Transverse colon (tissue), 4 donors: Measurements from ENCODE around the gene NCBP3. TPM values are rescaled to one million over a fixed set of nuclear protein-coding genes. Genes with fewer than 3 reads are reported as not detected.

Source experiments
- DNase-seq: peaks from one replicate; pipeline ENCODE4 v3.0.0-alpha.2; 2019
- H3K27ac ChIP-seq, 4 donors: fragments of 200-600 bp; sonication (generic); 2 replicates each; pipeline ENCODE4 v1.5.1; 2016 to 2018; ENCODE audit warnings: inconsistent platforms in 4 of 4
- H3K27me3 ChIP-seq: fragments of 200-600 bp; sonication (generic); 2 replicates; pipeline ENCODE4 v1.5.1; 2017; ENCODE audit warnings: inconsistent platforms
- H3K36me3 ChIP-seq, 4 donors: fragments of 200-600 bp; sonication (generic); 2 replicates each; pipeline ENCODE4 v1.5.1; 2017 to 2019; ENCODE audit warnings: inconsistent platforms in 4 of 4
- H3K4me1 ChIP-seq, 4 donors: fragments of 200-600 bp; sonication (generic); 2 replicates each; pipeline ENCODE4 v1.5.1; 2017 to 2020; ENCODE audit warnings: inconsistent platforms in 4 of 4
- H3K4me3 ChIP-seq, 4 donors: fragments of 200-600 bp; sonication (generic); 1 replicate in 1 of 4; 2 replicates in 3 of 4; pipeline versions ENCODE4 v1.5.1 to v1.6.1; 2017 to 2019; ENCODE audit warnings: inconsistent platforms in 4 of 4
- H3K9me3 ChIP-seq, 2 donors: fragments of 200-600 bp; sonication (generic); 2 replicates each; pipeline ENCODE4 v1.5.1; 2017 to 2019; ENCODE audit warnings: inconsistent platforms in 2 of 2
- CTCF ChIP-seq, 5 experiments: fragments of 200-600 bp in 3 of 5; fragments of 450-650 bp in 2 of 5; sonication (generic) in 3 of 5; IDR thresholded peaks; 1 replicate in 2 of 5; 2 replicates in 3 of 5; pipeline ENCODE4 v1.5.1; 2016 to 2017; ENCODE audit warnings: antibody characterized with exemption in 5 of 5, inconsistent platforms in 3 of 5, mild to moderate bottlenecking in 2 of 5, moderate library complexity in 1 of 5
- EP300 ChIP-seq: sonication (generic); formaldehyde crosslinking; IDR thresholded peaks from one replicate; pipeline ENCODE4 v1.6.1; 2017; ENCODE audit warnings: antibody characterized with exemption, low read depth
- POLR2A ChIP-seq: fragments of 450-650 bp; IDR thresholded peaks from one replicate; pipeline ENCODE4 v1.6.1; 2016; ENCODE audit warnings: antibody characterized with exemption, mild to moderate bottlenecking, moderate library complexity
- POLR2AphosphoS5 ChIP-seq, 3 donors: sonication (generic); formaldehyde crosslinking; IDR thresholded peaks; one replicate each; pipeline ENCODE4 v1.6.1; 2016; ENCODE audit warnings: antibody characterized with exemption in 3 of 3
- WGBS, 2 donors: methylation state at CpG; one replicate each; pipeline ENCODE4 v1.1.5; 2018; ENCODE audit warnings: low coverage in 1 of 2; 5-methylcytosine and 5-hydroxymethylcytosine counted together
- in situ Hi-C, 4 donors: fragments of 200-750 bp; cut with MboI; loops; one replicate each; pipeline versions ENCODE4 v1.15.0 to v1.15.1; 2017; ENCODE audit warnings: low sequenced_read_pairs in 3 of 4, low pct_ligation_motif_present in 1 of 4, low pct_unique_long_range_greater_than_20kb in 1 of 4
- intact Hi-C: fragments of 100-400 bp; cut with DNase I; formaldehyde crosslinking; loops from one replicate; pipeline ENCODE4 v1.15.1; 2023; ENCODE audit warnings: low total_unique reads
- total RNA-seq, 4 donors: library from RNA; depleted of rRNA; stranded (reverse); fragments of >200 nt; gene quantifications; one replicate each; pipeline ENCODE4 v1.1.0, GENCODE V29; 2016

Gene NCBP3
- total RNA-seq, 4 donors from 2014 or later, result 28.9 to 55.6 (median 45.8) TPM

- no peaks in the 10 kb centered on the region for H3K9me3 ChIP-seq
- TF ChIP-seq POLR2AphosphoS5 (IDR thresholded peaks at IDR 0.05) (no peak), EP300 (no peak), POLR2A (no peak), CTCF (IDR thresholded peaks at IDR 0.05) (no peak)
- in situ Hi-C loops (no loop called here), intact Hi-C loops (no loop called here)
- H3K27me3 ChIP-seq, result no peaks in the 10 kb centered on the region
- H3K4me3 ChIP-seq, result no peak overlapping the region
- no peak for DNase-seq
- WGBS, 2 donors, result 56 to 64% methylated on average over 4 of the region's 4 CpGs
- peaks cover 50 to 91% (median 80%) of the 10 kb centered on the region in 4 donors for H3K4me1 ChIP-seq
- H3K27ac ChIP-seq, result peak overlapping the region; percentile 86 to 93 (median 90)
- H3K36me3 ChIP-seq, result no peaks in the 10 kb centered on the region
Observed at GRCh38 chr17:3890878-3891219, 44.8 kb upstream of the NCBP3 start.

- TF ChIP-seq POLR2AphosphoS5 (IDR thresholded peaks at IDR 0.05), result peak in 1 of 3 donors; percentile 45
- TF ChIP-seq POLR2A, result no peak
- WGBS, 2 donors, result 56 to 77% methylated on average over 6 to 22 of the region's 22 CpGs
- in situ Hi-C loops (no loop called here), intact Hi-C loops (no loop called here)
- Histone ChIP-seq H3K4me3 (no peak overlapping the region), H3K36me3 (no peaks in the 10 kb centered on the region), H3K4me1 (peaks cover 45 to 85% (median 75%) of the 10 kb centered on the region in 4 donors), H3K27ac (peak overlapping the region; percentile 86 to 93 (median 90)), H3K9me3 (no peaks in the 10 kb centered on the region), H3K27me3 (no peaks in the 10 kb centered on the region)
- peak; percentile 69 for DNase-seq
Observed at GRCh38 chr17:3890082-3890877, 44.2 kb upstream of the NCBP3 start.

- H3K27me3 ChIP-seq, result no peaks in the 10 kb centered on the region
- WGBS, 2 donors, result 70% methylated on average over 15 of the region's 17 CpGs; no CpG with 5 or more reads in 1 of the 2 donors
- no peaks in the 10 kb centered on the region for H3K36me3 ChIP-seq
- DNase-seq, result no peak
- no peaks in the 10 kb centered on the region for H3K9me3 ChIP-seq
- TF ChIP-seq CTCF (IDR thresholded peaks at IDR 0.05), result no peak
- no peak for TF ChIP-seq POLR2A
- no peak for TF ChIP-seq EP300
- TF ChIP-seq POLR2AphosphoS5 (IDR thresholded peaks at IDR 0.05), result no peak
- H3K4me3 ChIP-seq, result no peak overlapping the region
- H3K4me1 ChIP-seq, result peaks cover 40 to 79% (median 68%) of the 10 kb centered on the region in 4 donors
- peak overlapping the region; percentile 86 to 93 (median 90) for H3K27ac ChIP-seq
- intact Hi-C loops (no loop called here), in situ Hi-C loops (no loop called here)
Observed at GRCh38 chr17:3889325-3890012, 43.4 kb upstream of the NCBP3 start.

- Histone ChIP-seq H3K9me3 (no peaks in the 10 kb centered on the region), H3K27me3 (no peaks in the 10 kb centered on the region), H3K4me1 (peaks cover 33 to 70% (median 59%) of the 10 kb centered on the region in 4 donors), H3K27ac (peak overlapping the region; percentile 86 to 93 (median 90)), H3K36me3 (no peaks in the 10 kb centered on the region), H3K4me3 (no peak overlapping the region)
- in situ Hi-C loops, result no loop called here
- DNase-seq, result peak; percentile 85
- WGBS, 2 donors, result 48% methylated on average over 38 of the region's 50 CpGs; no CpG with 5 or more reads in 1 of the 2 donors
- peak; percentile 40 for TF ChIP-seq POLR2A
- no peak for TF ChIP-seq CTCF (IDR thresholded peaks at IDR 0.05)
- peak; percentile 59 to 67 (median 63) for TF ChIP-seq POLR2AphosphoS5 (IDR thresholded peaks at IDR 0.05)
- TF ChIP-seq EP300, result no peak
- intact Hi-C loops, result no loop called here
Observed at GRCh38 chr17:3888343-3889171, 42.5 kb upstream of the NCBP3 start.
